Measurements from ENCODE around the gene MPHOSPH9.
"Not testable (repeated sequence)": the region's sequence is repeated elsewhere in the genome, so short reads cannot be mapped to it uniquely, and the experiment has no call there.

MPHOSPH9 gene

DNA sequence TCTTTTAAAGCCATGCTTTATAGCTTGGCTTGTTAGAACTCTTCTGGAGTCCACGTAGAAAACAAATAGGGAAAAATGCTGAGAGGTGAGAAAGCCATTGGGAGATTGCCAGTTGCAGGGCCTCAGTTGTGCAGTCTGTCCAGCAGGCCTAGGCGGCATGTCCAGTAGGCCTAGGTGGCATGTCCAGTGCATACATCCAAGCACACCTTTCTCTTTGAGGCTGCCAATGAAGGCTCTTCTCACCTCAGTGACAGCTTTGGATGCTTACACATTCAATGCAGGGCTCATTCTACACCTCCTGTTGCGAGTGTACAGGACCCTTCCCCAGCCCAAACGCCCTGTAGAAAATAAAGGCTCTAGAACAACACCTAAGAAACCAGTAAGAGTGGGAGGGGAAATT, 25.7 kb upstream of the MPHOSPH9 start:
- DNase-seq (ENCODE audit: low read depth in 2 of 3, low spot score in 1 of 3) = no peak

DNA sequence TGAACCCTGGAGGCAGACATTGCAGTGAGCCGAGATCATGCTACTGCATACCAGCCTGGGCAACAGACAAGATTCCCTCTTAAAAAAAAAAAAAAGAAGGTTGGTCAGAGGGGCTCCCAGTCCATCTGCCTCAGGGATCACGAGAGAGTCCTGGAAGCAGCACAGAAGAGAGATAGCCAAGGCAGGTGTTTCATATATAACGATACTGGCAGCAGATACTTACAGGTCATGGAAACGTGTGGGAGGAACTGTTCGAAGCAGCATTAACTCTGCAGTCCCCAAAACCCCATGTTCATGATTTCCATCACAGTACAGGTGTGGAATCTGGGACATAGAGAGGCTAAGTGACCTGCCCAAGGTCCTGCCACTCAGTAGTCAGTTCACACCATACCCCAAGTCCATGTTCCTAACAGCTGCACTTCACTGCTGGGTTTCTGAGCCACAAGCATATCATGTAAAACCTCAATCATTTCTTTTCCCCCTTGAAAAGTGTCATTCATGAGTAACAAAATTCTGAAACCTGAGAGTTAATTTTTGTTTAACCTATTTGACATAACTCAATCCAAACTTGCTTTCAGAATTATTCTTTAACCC, 22.0 kb upstream of the MPHOSPH9 start:
- no peak for DNase-seq (ENCODE audit: low read depth in 2 of 3, low spot score in 1 of 3)

DNA sequence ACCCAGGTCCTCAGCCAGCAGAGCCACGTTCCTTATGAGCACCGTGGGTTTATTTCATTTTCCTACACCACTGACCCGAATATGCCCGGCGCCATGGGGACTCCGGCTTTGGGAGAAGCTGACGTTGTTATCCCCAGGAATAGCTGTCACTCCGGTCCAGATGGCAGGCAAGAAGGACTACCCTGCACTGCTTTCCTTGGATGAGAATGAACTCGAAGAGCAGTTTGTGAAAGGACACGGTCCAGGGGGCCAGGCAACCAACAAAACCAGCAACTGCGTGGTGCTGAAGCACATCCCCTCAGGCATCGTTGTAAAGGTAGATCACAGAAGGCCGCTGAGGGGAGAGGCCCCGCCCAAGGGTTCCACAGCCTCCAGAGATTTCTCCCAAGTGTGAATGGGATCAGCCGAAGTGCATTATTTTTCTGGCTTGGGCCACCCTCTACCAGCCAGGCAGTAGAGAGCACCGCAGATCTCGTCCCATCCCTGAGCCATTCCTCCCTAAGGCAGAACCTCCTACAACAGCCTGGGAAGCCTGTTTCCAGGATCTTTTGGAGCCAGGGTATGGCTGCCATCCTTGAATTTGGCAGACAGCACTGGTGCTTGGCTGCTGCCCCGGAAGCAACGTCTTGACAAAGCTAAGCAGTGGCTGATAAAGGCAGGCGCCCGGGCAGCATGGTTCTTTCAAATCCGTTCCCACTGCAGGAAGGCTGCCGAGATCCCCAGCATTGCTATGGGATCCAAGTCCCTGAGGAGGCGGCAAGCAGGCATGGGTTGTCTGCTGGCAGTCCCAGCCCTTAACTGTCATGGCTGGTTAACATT, 20.9 kb upstream of the MPHOSPH9 start:
- no peak for DNase-seq (ENCODE audit: low read depth in 2 of 3, low spot score in 1 of 3)

DNA sequence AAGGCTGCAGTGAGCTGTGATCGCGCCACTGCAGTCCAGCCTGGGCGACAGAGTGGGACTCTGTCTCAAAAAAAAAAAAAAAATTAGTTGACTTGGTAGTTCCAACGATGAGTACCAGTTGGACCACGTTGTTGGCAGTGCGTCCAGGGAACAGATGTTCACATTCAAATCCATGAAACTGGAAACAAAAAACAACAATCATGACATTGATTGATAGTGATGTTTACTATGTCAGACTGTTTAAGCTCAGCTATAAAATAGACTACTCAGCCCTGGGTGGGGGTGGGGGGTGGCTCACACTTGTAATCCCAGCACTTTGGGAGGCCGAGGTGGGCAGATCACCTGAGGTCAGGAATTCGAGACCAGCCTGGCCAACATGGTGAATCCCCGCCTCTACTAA, 19.4 kb upstream of the MPHOSPH9 start:
- not testable (repeated sequence) for DNase-seq (ENCODE audit: low read depth in 2 of 3, low spot score in 1 of 3)

DNA sequence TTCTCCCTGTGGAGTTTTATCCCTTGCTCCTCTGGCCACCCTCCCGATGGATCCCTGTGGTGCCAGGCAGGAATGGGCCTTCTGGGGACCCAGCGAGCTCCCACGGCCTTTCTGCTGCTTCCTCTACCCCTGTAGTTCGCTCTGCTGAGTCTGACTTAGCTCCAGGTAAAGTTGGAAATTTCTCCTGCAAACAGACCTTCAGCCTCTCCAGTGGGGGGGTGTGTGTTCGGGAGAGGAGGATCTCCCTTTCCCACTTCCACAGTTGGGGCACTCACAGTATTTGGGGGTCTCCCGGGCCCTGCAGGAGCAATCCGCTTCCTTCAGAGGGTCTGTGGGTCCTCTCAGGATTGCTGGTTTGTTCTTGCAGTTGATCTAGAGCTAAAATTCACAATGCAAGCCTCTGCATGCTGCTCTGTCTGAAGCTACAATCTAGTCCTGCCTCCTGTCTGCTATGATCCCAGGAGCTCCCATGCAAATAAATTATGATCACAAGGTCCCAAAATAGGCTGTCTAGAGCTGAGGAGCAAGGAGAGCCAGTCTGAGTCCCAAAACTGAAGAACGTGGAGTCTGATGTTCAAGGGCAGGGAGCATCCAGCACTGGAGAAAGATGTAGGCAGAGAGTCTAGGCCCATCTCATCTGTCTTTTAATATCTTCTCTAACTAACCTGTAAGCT, 18.6 kb upstream of the MPHOSPH9 start:
- DNase-seq (ENCODE audit: low read depth in 2 of 3, low spot score in 1 of 3) = no peak

DNA sequence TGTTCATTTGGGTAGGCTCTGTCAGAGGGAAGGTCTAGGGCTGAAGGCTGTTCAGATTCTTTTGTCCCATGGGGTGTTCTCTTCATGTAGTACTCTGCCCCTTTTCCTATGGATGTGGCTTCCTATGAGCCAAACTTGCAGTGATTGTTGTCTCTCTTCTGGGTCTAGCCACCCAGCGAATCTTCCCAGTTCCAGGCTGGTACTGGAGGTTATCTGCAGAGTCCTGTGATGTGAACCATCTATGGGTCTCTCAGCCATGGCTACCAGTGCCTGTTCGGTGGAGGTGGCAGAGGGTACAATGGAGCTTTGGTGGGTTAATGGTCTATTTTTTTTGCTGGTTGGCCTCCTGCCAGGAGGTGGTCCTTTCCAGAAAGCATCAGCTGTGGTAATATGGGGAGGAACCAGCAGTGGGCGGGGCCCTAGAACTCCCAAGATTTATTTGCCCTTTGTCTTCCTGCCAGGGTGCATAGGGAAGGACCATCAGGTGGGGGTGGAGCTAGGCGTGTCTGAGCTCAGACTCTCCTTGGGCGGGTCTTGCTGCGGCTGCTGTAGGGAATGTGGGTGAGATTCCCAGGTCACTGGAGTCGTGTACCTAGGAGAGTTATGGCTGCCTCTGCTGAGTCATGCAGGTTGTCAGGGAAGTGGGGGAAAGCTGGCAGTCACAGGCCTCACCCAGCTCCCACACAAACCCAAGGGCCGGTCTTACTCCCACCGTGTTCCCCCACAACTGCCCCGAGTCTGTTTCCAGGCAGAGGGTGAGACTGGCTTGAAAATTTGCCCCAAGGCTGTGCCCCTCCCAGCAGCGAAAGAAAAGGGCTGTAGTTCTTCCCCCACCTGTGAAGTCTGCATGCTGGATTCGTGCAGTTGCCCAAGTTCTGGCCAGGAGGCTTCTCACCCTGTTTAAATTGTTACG, 17.8 kb upstream of the MPHOSPH9 start:
- no peak for DNase-seq (ENCODE audit: low read depth in 2 of 3, low spot score in 1 of 3)

DNA sequence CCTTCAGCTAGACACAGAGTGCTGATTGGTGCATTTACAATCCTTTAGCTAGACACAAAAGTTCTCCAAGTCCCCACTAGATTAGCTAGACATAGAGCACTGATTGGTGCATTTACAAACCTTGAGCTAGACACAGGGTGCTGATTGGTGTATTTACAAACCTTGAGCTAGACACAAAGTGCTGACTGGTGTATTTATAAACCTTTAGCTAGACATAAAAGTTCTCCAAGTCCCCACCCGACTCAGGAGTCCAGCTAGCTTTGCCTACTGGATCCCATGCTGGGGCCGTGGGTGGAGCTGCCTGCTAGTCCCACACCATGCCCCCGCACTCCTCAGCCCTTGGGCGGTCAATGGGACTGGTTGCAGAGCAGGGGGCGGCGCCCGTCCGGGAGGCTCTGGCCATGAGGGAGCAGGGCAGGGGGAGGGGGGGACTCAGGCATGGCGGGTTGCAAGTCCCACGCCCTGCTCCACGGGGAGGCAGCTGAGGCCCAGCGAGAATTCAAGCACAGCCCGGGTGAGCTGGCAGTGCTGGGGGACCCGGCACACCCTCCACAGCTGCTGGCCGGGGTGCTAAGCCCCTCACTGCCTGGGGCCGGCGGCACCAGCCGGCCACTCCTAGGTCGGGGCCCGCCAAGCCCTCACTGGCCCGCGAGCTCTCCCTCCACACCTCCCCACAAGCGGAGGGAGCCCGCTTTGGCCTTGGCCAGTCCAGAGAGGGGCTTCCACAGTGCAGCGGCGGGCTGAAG, 16.2 kb upstream of the MPHOSPH9 start:
- DNase-seq (ENCODE audit: low read depth in 2 of 3, low spot score in 1 of 3) = not testable (repeated sequence)

DNA sequence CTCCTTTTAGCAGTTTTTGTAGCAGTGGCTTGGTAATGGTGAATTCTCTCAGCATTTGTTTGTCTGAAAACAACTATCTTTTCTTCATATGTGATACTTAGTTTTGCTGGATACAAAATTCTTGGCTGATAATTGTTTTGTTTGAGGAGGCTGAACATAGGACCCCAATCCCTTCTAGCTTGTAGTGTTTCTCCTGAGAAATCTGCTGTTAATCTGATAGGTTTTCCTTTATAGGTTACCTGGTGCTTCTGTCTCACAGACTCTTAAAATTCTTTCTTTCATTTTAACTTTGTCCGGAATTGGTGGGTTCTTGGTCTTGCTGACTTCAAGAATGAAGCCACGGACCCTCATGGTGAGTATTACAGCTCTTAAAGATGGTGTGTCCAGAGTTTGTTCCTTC, 15.2 kb upstream of the MPHOSPH9 start:
- DNase-seq (ENCODE audit: low read depth in 2 of 3, low spot score in 1 of 3) = not testable (repeated sequence)

DNA sequence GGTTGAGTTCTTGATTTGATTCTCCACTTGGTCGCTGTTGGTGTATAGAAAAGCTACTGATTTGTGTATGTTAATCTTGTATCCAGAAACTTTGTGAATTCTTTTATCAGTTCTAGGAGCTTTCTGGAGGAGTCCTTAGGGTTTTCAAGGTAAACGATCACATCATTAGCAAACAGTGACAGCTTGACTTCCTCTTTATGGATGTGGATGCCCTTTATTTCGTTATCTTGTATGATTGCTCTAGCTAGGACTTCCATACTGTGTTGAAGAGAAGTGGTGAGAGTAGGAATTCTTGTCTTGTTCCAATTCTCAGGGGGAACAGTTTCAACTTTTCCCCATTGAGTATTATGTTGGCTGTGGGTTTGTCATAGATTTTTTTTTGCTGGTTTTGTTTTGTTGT, 12.7 kb upstream of the MPHOSPH9 start:
- DNase-seq (ENCODE audit: low read depth in 2 of 3, low spot score in 1 of 3) = no peak

DNA sequence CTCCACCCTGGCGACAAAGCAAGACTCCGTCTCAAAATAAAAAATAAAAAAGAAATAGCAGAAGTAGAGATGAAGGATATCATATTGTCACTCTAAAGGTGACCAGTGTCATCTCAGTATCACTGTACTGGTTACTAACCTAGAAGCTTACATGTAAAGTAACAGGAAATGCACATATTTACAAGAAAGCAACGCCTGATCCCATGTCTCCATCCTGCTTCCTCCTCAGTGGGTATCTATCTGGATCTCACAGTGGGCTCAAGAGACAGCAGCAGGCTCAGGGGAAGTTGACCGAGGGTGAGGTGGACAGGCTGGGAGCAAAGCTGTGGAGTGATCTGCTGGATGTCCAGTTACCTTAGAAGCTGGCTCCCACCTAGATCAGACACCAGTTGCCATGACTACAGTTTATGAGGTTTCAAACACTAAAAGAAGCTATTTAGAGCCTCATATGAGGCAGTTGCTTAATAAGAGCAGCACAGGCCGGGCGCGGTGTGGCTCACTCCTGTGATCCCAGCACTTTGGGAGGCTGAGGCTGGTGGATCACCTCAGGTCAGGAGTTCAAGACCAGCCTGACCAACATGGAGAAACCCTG, 10.8 kb upstream of the MPHOSPH9 start:
- DNase-seq (ENCODE audit: low read depth in 2 of 3, low spot score in 1 of 3) = no peak

DNA sequence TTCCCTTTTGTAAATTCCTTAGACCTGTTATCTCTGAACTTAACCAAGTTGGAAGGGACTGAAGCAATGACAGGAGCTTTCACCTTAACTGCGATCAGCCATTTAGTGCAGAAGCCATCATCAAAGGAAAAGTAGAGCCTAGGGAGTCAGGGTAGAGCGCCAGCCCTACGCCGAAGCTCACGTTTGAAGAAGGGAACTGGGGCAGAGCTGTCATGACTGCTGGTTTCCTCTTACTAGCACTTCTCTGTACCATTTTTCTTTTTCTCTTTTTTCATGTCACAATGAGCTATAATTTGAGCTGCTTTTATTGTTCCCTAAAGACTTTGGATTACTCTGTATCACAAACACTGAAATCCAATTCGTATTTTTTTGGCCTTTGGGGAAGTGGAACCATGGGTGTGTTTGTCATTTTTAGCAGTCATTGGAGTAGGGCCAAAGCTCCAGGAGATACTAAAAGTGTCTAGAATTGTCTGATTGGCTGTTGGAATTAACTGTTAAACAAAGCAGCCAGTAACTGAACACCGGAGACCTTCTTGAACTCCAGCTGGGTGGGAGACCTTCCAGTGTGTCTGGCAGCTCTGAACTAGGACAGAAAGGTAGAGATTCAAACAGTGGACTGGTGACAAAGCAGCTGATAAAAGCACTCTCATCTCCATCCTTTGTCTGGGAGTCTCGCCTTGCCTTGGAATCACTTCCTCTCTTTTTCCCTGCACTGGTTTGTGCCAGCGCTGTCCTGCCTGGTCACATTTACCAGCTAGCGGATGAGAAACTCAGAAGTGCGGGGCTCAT, 9.4 kb upstream of the MPHOSPH9 start:
- DNase-seq (ENCODE audit: low read depth in 2 of 3, low spot score in 1 of 3) = no peak

DNA sequence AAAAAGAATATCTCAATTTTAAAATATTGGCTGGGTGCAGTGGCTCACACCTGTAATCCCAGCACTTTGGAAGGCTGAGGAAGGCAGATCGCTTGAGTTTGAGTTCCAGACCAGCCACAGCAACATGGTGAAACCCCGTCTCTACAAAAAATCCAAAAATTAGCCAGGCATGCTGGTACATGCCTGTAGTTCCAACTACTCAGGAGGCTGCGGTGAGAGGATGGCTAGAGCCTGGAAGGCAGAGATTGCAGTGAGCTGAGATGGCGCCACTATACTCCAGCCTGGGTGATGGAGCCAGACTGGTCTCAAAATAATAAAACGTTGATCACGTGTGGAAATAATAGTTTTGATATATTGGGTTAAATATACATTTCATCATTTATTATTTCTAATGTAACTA, 6.0 kb upstream of the MPHOSPH9 start:
- DNase-seq (ENCODE audit: low read depth in 2 of 3, low spot score in 1 of 3) = no peak

DNA sequence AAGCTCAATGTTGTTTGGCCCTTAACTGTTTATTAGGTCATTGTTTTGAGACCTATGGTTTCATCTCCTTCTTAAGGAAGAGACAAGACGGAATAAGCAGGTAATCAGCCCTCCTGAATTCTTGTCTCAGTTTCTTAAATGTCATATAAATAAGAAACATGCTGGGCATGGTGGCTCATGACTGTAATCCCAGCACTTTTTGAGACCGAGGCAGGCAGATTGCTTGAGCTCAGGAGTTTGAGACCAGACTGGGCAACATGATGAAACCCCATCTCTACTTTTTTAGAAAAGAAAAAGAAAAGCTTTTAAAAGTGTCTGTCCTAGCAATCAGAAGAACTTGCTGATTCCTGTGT, 5.4 kb upstream of the MPHOSPH9 start:
- DNase-seq (ENCODE audit: low read depth in 2 of 3, low spot score in 1 of 3) = no peak

DNA sequence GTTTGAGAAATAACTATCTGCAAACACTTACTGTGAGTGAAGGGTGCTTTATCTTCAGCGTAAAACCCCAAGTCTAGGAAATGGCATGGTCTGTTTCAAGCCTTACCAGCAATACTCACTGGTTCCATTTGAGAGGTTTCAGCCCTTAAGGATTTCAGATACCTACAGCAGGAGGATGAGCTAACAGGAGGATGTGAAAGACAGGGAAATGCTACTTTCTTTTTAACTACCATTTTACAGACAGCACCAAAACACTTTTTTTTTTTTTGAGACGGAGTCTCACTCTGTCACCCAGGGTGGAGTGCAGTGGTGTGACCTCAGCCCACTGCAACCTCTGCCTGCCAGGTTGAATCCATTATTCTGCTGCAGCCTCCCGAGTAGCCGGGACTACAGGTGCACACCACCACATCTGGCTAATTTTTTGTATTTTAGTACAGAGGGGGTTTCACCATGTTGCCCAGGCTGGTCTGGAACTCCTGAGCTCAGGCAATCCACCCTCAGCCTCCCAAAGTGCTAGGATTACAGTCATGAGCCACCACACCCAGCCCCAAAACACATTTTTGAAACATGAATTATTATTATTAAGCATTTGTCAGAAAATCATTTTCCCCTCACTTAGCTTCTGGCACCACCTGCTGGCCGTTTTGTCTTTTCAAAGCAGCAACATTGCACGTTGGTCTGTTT, 4.8 kb upstream of the MPHOSPH9 start:
- DNase-seq (ENCODE audit: low read depth in 2 of 3, low spot score in 1 of 3) = peak; percentile 36 to 65 (median 64)

DNA sequence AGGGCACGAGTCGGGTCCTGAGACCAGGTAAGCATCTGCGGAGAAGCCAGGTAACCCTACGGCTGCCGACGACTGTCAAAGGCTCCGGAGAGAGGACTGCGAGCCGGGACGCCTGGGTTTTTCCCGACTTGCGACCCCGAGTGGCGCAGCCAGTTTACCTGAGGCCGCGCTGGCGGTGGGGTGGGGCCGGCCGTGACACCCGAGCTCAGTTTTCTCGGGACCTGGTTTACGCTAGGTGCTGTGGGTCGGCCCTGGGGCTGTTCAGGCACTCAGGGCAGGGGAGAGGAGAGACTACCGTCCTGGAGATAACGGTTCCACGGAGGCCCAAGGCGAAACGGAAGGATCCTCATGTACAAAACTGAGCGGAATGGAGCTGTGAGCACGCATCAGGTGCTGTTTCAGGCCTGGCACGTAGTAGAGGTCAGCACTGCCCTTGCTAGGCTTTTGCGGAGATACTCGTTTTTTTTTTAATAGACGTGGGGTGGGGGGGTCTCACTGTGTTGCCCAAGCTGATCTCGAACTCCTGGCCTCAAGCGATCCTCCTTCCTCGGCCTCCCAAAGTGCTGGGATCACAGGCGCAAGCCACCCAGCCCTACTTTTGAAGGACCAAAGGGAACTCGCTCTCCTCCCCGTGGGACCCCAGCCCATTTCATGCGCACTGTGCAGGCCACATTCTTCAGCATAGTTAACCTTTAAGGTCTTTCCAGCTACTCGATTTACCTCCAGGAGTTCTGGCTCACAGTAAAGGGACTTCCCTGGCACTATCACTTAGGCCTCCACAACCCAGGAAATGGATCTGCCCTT, 766 bp upstream of the MPHOSPH9 start:
- no peak for DNase-seq (ENCODE audit: low read depth in 2 of 3, low spot score in 1 of 3)

DNA sequence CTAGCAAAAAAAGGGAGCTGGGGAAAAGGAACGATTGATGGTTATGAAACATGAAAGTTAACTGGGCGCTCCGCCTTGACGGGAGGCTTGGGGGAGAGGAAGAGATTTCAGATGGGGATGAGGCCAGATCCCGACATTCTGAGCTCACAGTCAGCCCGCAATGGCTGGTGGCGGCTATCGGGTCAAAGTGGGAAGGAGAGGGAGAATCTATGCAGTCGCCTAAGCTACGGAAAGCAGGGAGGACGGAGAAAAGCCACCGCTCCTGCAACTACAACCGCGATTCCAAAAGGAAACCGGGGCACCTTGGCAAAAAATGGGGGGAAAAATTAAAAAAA, 502 bp downstream of the MPHOSPH9 start:
- no peak for DNase-seq (ENCODE audit: low read depth in 2 of 3, low spot score in 1 of 3)

DNA sequence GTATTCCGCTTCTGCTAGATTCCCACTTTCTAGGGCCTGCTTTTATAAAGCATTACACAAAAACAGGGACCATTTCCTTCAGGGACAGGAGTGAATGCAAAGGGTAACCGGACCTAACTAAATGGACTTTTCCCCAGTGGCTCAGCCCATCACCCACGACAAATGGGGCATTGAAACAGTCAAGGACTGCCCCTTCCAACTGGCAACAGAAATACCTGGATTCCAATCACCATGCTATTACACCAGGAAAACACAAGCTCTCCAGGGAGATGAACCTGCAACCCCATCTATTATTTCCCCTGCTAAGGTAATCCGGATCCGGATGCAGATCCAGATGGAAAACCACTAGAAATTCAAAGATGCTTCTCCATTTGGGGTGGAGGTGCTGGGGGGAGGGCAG, 1.0 kb downstream of the MPHOSPH9 start:
- DNase-seq (ENCODE audit: low read depth in 2 of 3, low spot score in 1 of 3) = no peak

DNA sequence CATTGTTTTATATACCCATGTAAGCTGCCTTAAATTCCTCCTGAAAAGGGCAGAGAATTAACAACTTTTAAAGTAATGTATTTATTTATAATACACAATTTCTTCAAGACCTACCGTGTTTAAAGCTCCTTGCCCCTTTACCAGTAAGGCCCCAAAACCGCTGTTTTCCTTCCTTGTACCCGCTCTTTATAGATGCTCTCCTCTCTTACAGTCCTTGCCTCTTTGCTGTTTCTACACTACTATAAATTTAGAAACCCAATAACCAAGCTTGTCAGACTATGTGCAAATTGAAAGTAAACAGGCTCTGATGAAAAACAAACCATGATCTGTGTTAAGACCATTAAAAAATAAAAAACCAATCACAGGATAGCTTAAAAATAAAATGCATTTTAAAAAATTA, 3.9 kb downstream of the MPHOSPH9 start:
- DNase-seq (ENCODE audit: low read depth in 2 of 3, low spot score in 1 of 3) = no peak

All from stimulated activated CD4-positive, alpha-beta T cell treated with anti-CD3 and anti-CD28 coated beads, Interleukin-12 subunit alpha, Interleukin-12 subunit beta, amount 100 ng/mL, for 48 hours (primary cell).